K562 (cell line): ENCODE measurements around the gene RNF175. TPM values are rescaled to one million over a fixed set of nuclear protein-coding genes. Genes with fewer than 3 reads are reported as not detected.

ENCODE experiments used
- ATAC-seq: fragments of 200-7000 bp; cut with Tn5 transposase; 3 replicates; pipeline ENCODE4 v1.9.1; 2020; ENCODE audit warnings: moderate library complexity
- BruUV-seq: library from RNA; stranded (reverse); fragments of 400-500 nt; replicated peaks from 2 replicates; lab custom pipeline; 2021; lab: Mats Ljungman, UMichigan
- CTCF ChIA-PET: fragments of 300-600 bp; formaldehyde crosslinking; extraction: SDS; loops from one replicate; lab custom pipeline; 2021; ENCODE audit warnings: low intra/inter-chr PET ratio; lab: Yijun Ruan, JAX
- POLR2A ChIA-PET: fragments of 300-600, 350-650 bp; sonication (Branson Sonifier 250); formaldehyde crosslinking; extraction: SDS; loops from one replicate; lab custom pipeline; 2021; ENCODE audit warnings: antibody characterized with exemption, inconsistent platforms; lab: Yijun Ruan, JAX
- DNase-seq, 4 experiments: peaks; one replicate each; pipeline versions ENCODE4 v3.0.0 to v3.0.0-alpha.2; 2011 to 2018; ENCODE audit warnings: low spot score in 3 of 4, mixed read lengths in 3 of 4; ENCODE audit errors: extremely low read depth in 1 of 4
- FAIRE-seq: peaks from 2 replicates; lab custom pipeline; 2011; peaks lifted over from hg19 to GRCh38; lab: Jason Lieb, UNC
- H2AFZ ChIP-seq: 2 replicates; pipeline ENCODE4 v1.6.0; 2011; ENCODE audit warnings: low read depth, low read length, control low read depth, inconsistent platforms
- H3K27ac ChIP-seq: fragments of 200-600 bp; 3 replicates; pipeline ENCODE4 v1.8.0; 2011; ENCODE audit warnings: low read depth, mild to moderate bottlenecking, control low read depth, inconsistent platforms, low read length, moderate library complexity, mixed read lengths; ENCODE audit errors: extremely low read depth
- H3K27me3 ChIP-seq, 2 experiments: fragments of 300-600 bp in 1 of 2; 2 replicates in 1 of 2; 3 replicates in 1 of 2; pipeline versions ENCODE4 v1.6.0 to v1.8.0; 2011; ENCODE audit warnings: inconsistent platforms in 2 of 2, low read length in 2 of 2, mild to moderate bottlenecking in 1 of 2, mixed read lengths in 1 of 2, moderate library complexity in 1 of 2; ENCODE audit not compliant: control insufficient read depth in 2 of 2, insufficient read depth in 2 of 2
- H3K36me3 ChIP-seq: fragments of 300-600 bp; 3 replicates; pipeline ENCODE4 v1.8.0; 2011; ENCODE audit warnings: mild to moderate bottlenecking, low read length, inconsistent platforms; ENCODE audit not compliant: control insufficient read depth, insufficient read depth
- H3K4me1 ChIP-seq, 2 experiments: fragments of 200-600 bp in 1 of 2; replicated peaks in 1 of 2; 2 replicates in 1 of 2; 3 replicates in 1 of 2; pipeline versions ENCODE4 v1.5.1 to v1.8.0; 2011; ENCODE audit warnings: inconsistent platforms in 2 of 2, low read length in 2 of 2, mild to moderate bottlenecking in 1 of 2, mixed read lengths in 1 of 2, moderate library complexity in 1 of 2; ENCODE audit not compliant: control insufficient read depth in 2 of 2, insufficient read depth in 2 of 2
- H3K4me2 ChIP-seq: 2 replicates; pipeline ENCODE4 v1.6.1; 2011; ENCODE audit warnings: low read length, control low read depth, inconsistent platforms, mixed read lengths; ENCODE audit not compliant: insufficient read depth
- H3K4me3 ChIP-seq: fragments of 200-600 bp; sonication (generic), shearing (Covaris generic); 2 replicates; pipeline ENCODE4 v1.5.1; 2016; ENCODE audit warnings: control low read depth, inconsistent platforms
- H3K79me2 ChIP-seq: fragments of 200-600 bp; 3 replicates; pipeline ENCODE4 v1.8.0; 2011; ENCODE audit warnings: low read length, inconsistent platforms; ENCODE audit not compliant: control insufficient read depth, insufficient read depth
- H3K9ac ChIP-seq, 2 experiments: 2 replicates each; pipeline versions ENCODE4 v1.6.0 to v1.6.1; 2011; ENCODE audit warnings: low read depth in 2 of 2, low read length in 2 of 2, control low read depth in 1 of 2, inconsistent platforms in 1 of 2, mild to moderate bottlenecking in 1 of 2, mixed read lengths in 1 of 2; ENCODE audit not compliant: insufficient read depth in 1 of 2
- H3K9me1 ChIP-seq: one replicate; pipeline ENCODE4 v1.6.0; 2011; ENCODE audit warnings: inconsistent platforms, mild to moderate bottlenecking, low read length, moderate library complexity; ENCODE audit not compliant: control insufficient read depth, insufficient read depth
- H3K9me3 ChIP-seq: replicated peaks from 2 replicates; pipeline ENCODE4 v1.5.1; 2011; ENCODE audit warnings: low read depth, low read length, inconsistent platforms; ENCODE audit not compliant: control insufficient read depth, insufficient read depth
- H4K20me1 ChIP-seq: replicated peaks from 2 replicates; pipeline ENCODE4 v1.6.1; 2011; ENCODE audit warnings: low read length, inconsistent platforms, mixed read lengths; ENCODE audit not compliant: control insufficient read depth, insufficient read depth
- CLOCK ChIP-seq: fragments of 250-450 bp; sonication (Bioruptor Pico); IDR thresholded peaks from 2 replicates; pipeline ENCODE4 v1.4.0; 2020; ENCODE audit warnings: mild to moderate bottlenecking, moderate library complexity, borderline replicate concordance
- COPS2 ChIP-seq: fragments of 450-650 bp; conservative IDR thresholded peaks from 2 replicates; pipeline ENCODE4 v1.6.1; 2016; ENCODE audit warnings: mild to moderate bottlenecking, moderate library complexity
- EGR1 ChIP-seq: fragments of 450-650 bp; conservative IDR thresholded peaks from 2 replicates; pipeline ENCODE4 v1.6.1; 2017; ENCODE audit warnings: mild to moderate bottlenecking
- ETV5 ChIP-seq: sonication (generic); formaldehyde crosslinking; IDR thresholded peaks from 2 replicates; pipeline ENCODE4 v1.4.0; 2020; ENCODE audit warnings: low read depth, mild to moderate bottlenecking, missing genetic modification reagents
- FOXA1 ChIP-seq: fragments of 450-650 bp; IDR thresholded peaks from 2 replicates; pipeline ENCODE4 v1.6.1; 2016; ENCODE audit warnings: mild to moderate bottlenecking, borderline replicate concordance
- HMG20A ChIP-seq: fragments of 450-650 bp; formaldehyde crosslinking; conservative IDR thresholded peaks from 2 replicates; pipeline ENCODE4 v1.4.0; 2020; ENCODE audit warnings: mild to moderate bottlenecking, mixed read lengths
- KDM1A ChIP-seq, 2 experiments: fragments of 450-650 bp; IDR thresholded peaks; 2 replicates each; pipeline ENCODE4 v1.6.1; 2016; ENCODE audit warnings: mild to moderate bottlenecking in 2 of 2
- KHSRP ChIP-seq: fragments of 450-650 bp; IDR thresholded peaks from 2 replicates; pipeline ENCODE4 v1.6.1; 2017
- KLF6 ChIP-seq: fragments of 250-450 bp; sonication (Bioruptor Pico); IDR thresholded peaks from 2 replicates; pipeline ENCODE4 v1.4.0; 2020; ENCODE audit warnings: mild to moderate bottlenecking, moderate library complexity, borderline replicate concordance
- MTA2 ChIP-seq: fragments of 450-650 bp; IDR thresholded peaks from 2 replicates; pipeline ENCODE4 v1.6.1; 2016; ENCODE audit warnings: low read depth
- PKNOX1 ChIP-seq: fragments of 450-650 bp; IDR thresholded peaks from 2 replicates; pipeline ENCODE4 v1.6.1; 2016
- POLR3A ChIP-seq: IDR thresholded peaks from 2 replicates; pipeline ENCODE4 v1.6.1; 2011; ENCODE audit warnings: borderline replicate concordance, mild to moderate bottlenecking, moderate library complexity; ENCODE audit not compliant: insufficient read length, insufficient read depth; ENCODE audit errors: extremely low read depth
- STAT5B ChIP-seq: fragments of 250-450 bp; sonication (Bioruptor Pico); IDR thresholded peaks from 2 replicates; pipeline ENCODE4 v1.8.0; 2021; ENCODE audit warnings: mild to moderate bottlenecking, inconsistent platforms
- ZFP30 ChIP-seq: fragments of 250-450 bp; sonication (Bioruptor Pico); IDR thresholded peaks from 2 replicates; pipeline ENCODE4 v1.8.0; 2022; ENCODE audit warnings: moderate library complexity, mild to moderate bottlenecking, inconsistent platforms, borderline replicate concordance
- ZNF24 ChIP-seq: fragments of 450-650 bp; IDR thresholded peaks from 2 replicates; pipeline ENCODE4 v1.6.1; 2016
- ZNF668 ChIP-seq: fragments of 250-450 bp; sonication (Bioruptor Pico); IDR thresholded peaks from 2 replicates; pipeline ENCODE4 v1.8.0; 2022; ENCODE audit warnings: mild to moderate bottlenecking, inconsistent platforms
- ZNF740 ChIP-seq, 3 experiments: fragments of 200-800 bp in 1 of 3; sonication (Bioruptor generic) in 1 of 3; sonication (generic) in 1 of 3; formaldehyde crosslinking in 1 of 3; IDR thresholded peaks; 2 replicates each; pipeline versions ENCODE4 v1.6.1 to v1.8.0; 2016 to 2022; ENCODE audit warnings: mild to moderate bottlenecking in 2 of 3, missing compliant biosample characterization in 2 of 3, missing genetic modification characterization in 2 of 3, missing genetic modification reagents in 1 of 3
- ZNF766 ChIP-seq: fragments of 200-800 bp; sonication (Bioruptor generic); conservative IDR thresholded peaks from 2 replicates; pipeline ENCODE4 v1.6.1; 2016; ENCODE audit warnings: missing genetic modification characterization, missing compliant biosample characterization
- WGBS: fragments of 100-300 bp; shearing (Covaris generic); methylation state at CpG from one replicate; pipeline ENCODE4 v1.1.6; 2016; ENCODE audit warnings: low coverage, mixed read lengths; ENCODE audit not compliant: insufficient coverage; ENCODE audit errors: missing lambda C conversion rate; 5-methylcytosine and 5-hydroxymethylcytosine counted together
- in situ Hi-C: fragments of 300-500 bp; cut with MboI; formaldehyde crosslinking; loops from 4 replicates; pipeline ENCODE4 v1.15.0; 2018; ENCODE audit warnings: inconsistent platforms, mixed read lengths
- intact Hi-C: fragments of 100-400 bp; cut with micrococcal nuclease; formaldehyde crosslinking; loops from 2 replicates; pipeline ENCODE4 v1.14.2; 2022
- polyA plus RNA-seq, 8 experiments: library from polyadenylated mRNA; depleted of rRNA in 4 of 8; stranded (reverse) in 5 of 8; unstranded in 3 of 8; fragments of >200 nt; fragmentation: Nextera tagmentation in 2 of 8; fragmentation: Illumina TruSeq in 1 of 8; extraction: Ambion mirVana in 2 of 8; extraction: Trizol in 1 of 8; gene quantifications; 2 replicates each; pipeline versions ENCODE4 v1.2.1 to v1.2.3, GENCODE V29; 2011 to 2014; ENCODE audit warnings: inconsistent platforms in 1 of 8, missing spikeins in 1 of 8
- total RNA-seq, 7 experiments: library from RNA; depleted of rRNA in 6 of 7; stranded (reverse); fragments of >200 nt in 6 of 7; fragmentation: Illumina TruSeq in 2 of 7; extraction: Trizol in 2 of 7; gene quantifications; 2 replicates each; pipeline versions ENCODE4 v1.2.1 to v1.2.3, GENCODE V29; 2011 to 2021; ENCODE audit warnings: low replicate concordance in 1 of 7

The RNF175 gene
- total and polyA plus RNA-seq, 9 of the 15 experiments (the other 6 are each of a cell fraction or from before 2014, with no cell fraction given), result not detected

GRCh38 chr4:153781280-153781679 is 21.5 kb upstream of the RNF175 start:
- H3K9ac ChIP-seq, result peak overlapping the region in 1 of 2 experiments; percentile 24; a peak in 1 of 4 replicates
- no peaks in the 10 kb centered on the region for H4K20me1 ChIP-seq
- H2AFZ ChIP-seq, result no peak overlapping the region
- peaks cover 4 to 11% of the 10 kb centered on the region in 2 experiments; a peak in 3 of 5 replicates for H3K27me3 ChIP-seq
- H3K27ac ChIP-seq, result no peak overlapping the region
- no peak for FAIRE-seq
- H3K4me1 ChIP-seq, result peaks cover 3 to 4% of the 10 kb centered on the region in 2 experiments; a peak in 4 of 5 replicates
- no peaks in the 10 kb centered on the region for H3K9me1 ChIP-seq
- no peaks in the 10 kb centered on the region for H3K79me2 ChIP-seq
- no peak for DNase-seq
- H3K4me3 ChIP-seq, result no peak overlapping the region
- peaks cover 5% of the 10 kb centered on the region for H3K9me3 ChIP-seq
- ChIA-PET POLR2A (interaction anchor here (0.6 kb wide), 2 partner anchors 36 to 67 kb away, joined by 4 to 5 read pairs; no protein-coding TSS in a partner anchor), CTCF (no interaction called here)
- no peak overlapping the region; the same call in 1 of the 2 replicates for H3K4me2 ChIP-seq
- no peaks in the 10 kb centered on the region for H3K36me3 ChIP-seq
- intact Hi-C loops (loop anchor here (10.0 kb wide), 1 partner anchor 534 kb away; no protein-coding TSS in a partner anchor), in situ Hi-C loops (no loop called here)
- ATAC-seq, result peak; percentile 35
- WGBS, result 17% methylated on average over 14 of the region's 17 CpGs
- no TSS peak for BruUV-seq
- TF ChIP-seq POLR3A, result no peak
- TF ChIP-seq KDM1A (IDR thresholded peaks at IDR 0.05), result no peak
- no peak for TF ChIP-seq STAT5B (CRISPR knock-in tag)
- TF ChIP-seq HMG20A (CRISPR knock-in tag), result no peak
- no peak for TF ChIP-seq MTA2
- no peak for TF ChIP-seq FOXA1
- no peak for TF ChIP-seq ZNF766 (CRISPR knock-in tag)
- TF ChIP-seq KLF6, result no peak
- TF ChIP-seq CLOCK (CRISPR knock-in tag), result no peak
- no peak for TF ChIP-seq ZNF668 (CRISPR knock-in tag)
- no peak for TF ChIP-seq KHSRP
- no peak for TF ChIP-seq ETV5 (CRISPR knock-in tag)
- TF ChIP-seq COPS2, result no peak
- TF ChIP-seq ZNF740 (CRISPR knock-in tag; IDR thresholded peaks at IDR 0.05), result no peak
- no peak for TF ChIP-seq ZNF740 (tag; IDR thresholded peaks at IDR 0.05)
- TF ChIP-seq PKNOX1, result no peak
- no peak for TF ChIP-seq ZFP30 (CRISPR knock-in tag)
- TF ChIP-seq ZNF24, result no peak
- no peak for TF ChIP-seq EGR1
